Fibroblast of skin of abdomen (primary cell): ENCODE results near the gene STMN3.
"Not testable (repeated sequence)": the region's sequence is repeated elsewhere in the genome, so short reads cannot be mapped to it uniquely, and the experiment has no call there.

Source experiments
- DNase-seq: peaks from one replicate; pipeline ENCODE4 v3.0.0-alpha.2; 2013

The STMN3 gene

GRCh38 chr20:63657260-63657936 lies 4.2 kb upstream of the STMN3 start:
- no peak for DNase-seq

GRCh38 chr20:63656451-63656850 lies 3.2 kb upstream of the STMN3 start:
- DNase-seq, result no peak

- no peak for DNase-seq
Observed at GRCh38 chr20:63655249-63655648, 2.0 kb upstream of the STMN3 start.

GRCh38 chr20:63653974-63654668 lies 897 bp upstream of the STMN3 start:
- DNase-seq, result no peak

GRCh38 chr20:63652192-63652980 lies 838 bp downstream of the STMN3 start:
- peak; percentile 20 for DNase-seq

GRCh38 chr20:63651942-63652191 lies 1.4 kb downstream of the STMN3 start:
- no peak for DNase-seq

- not testable (repeated sequence) for DNase-seq
Observed at GRCh38 chr20:63650486-63650885, 2.7 kb downstream of the STMN3 start.

GRCh38 chr20:63648895-63649589 lies 4.2 kb downstream of the STMN3 start:
- DNase-seq, result no peak

- DNase-seq, result no peak
Observed at GRCh38 chr20:63648190-63648589, 5.0 kb downstream of the STMN3 start.

GRCh38 chr20:63645218-63645617 lies 8.0 kb downstream of the STMN3 start:
- DNase-seq, result no peak

GRCh38 chr20:63643946-63644345 lies 9.3 kb downstream of the STMN3 start:
- no peak for DNase-seq

GRCh38 chr20:63643499-63643898 lies 9.7 kb downstream of the STMN3 start:
- DNase-seq, result no peak

- DNase-seq, result no peak
Observed at GRCh38 chr20:63642527-63643247, 10.5 kb downstream of the STMN3 start.

GRCh38 chr20:63641792-63642523 lies 11.3 kb downstream of the STMN3 start:
- DNase-seq, result peak; percentile 71

GRCh38 chr20:63641146-63641791 lies 12.0 kb downstream of the STMN3 start:
- no peak for DNase-seq

GRCh38 chr20:63640686-63641085 lies 12.5 kb downstream of the STMN3 start:
- DNase-seq, result not testable (repeated sequence)

GRCh38 chr20:63640086-63640485 lies 13.1 kb downstream of the STMN3 start:
- no peak for DNase-seq

GRCh38 chr20:63639093-63639975 lies 13.9 kb downstream of the STMN3 start:
- no peak for DNase-seq

GRCh38 chr20:63636752-63637628 lies 16.2 kb downstream of the STMN3 start:
- DNase-seq, result no peak
